Cardiac muscle cell (in vitro differentiated cells and primary cell): Measurements from ENCODE around the gene SSBP2. TPM values are rescaled to one million over a fixed set of nuclear protein-coding genes. Genes with fewer than 3 reads are reported as not detected.

Experiments used
- DNase-seq, 2 donors: peaks; one replicate each; pipeline versions ENCODE4 v3.0.0 to v3.0.0-alpha.2; 2010 to 2017; ENCODE audit warnings: low read depth in 1 of 2, low spot score in 1 of 2
- H3K27ac ChIP-seq: fragments of 200-600 bp; sonication (generic); 2 replicates; pipeline ENCODE4 v1.5.1; 2016
- H3K27me3 ChIP-seq: fragments of 200-600 bp; sonication (generic); 2 replicates; pipeline ENCODE4 v1.6.0; 2016; ENCODE audit warnings: control low read depth
- H3K36me3 ChIP-seq: fragments of 200-600 bp; sonication (generic); 2 replicates; pipeline ENCODE4 v1.5.1; 2016; ENCODE audit warnings: control low read depth
- H3K4me1 ChIP-seq: fragments of 200-600 bp; sonication (generic); 2 replicates; pipeline ENCODE4 v1.8.1; 2017; ENCODE audit warnings: low read depth, mild to moderate bottlenecking, mixed run types
- H3K4me3 ChIP-seq: fragments of 200-600 bp; sonication (generic); 2 replicates; pipeline ENCODE4 v1.5.1; 2016; ENCODE audit warnings: mild to moderate bottlenecking
- H3K9me3 ChIP-seq: fragments of 200-600 bp; sonication (generic); 2 replicates; pipeline ENCODE4 v1.5.1; 2017; ENCODE audit warnings: low read depth, mild to moderate bottlenecking, control low read depth
- CTCF ChIP-seq: IDR thresholded peaks from 2 replicates; pipeline ENCODE4 v1.5.1; 2012; ENCODE audit warnings: low read depth, mild to moderate bottlenecking, low read length
- polyA plus RNA-seq: library from polyadenylated mRNA; unstranded; fragments of >200 nt; fragmentation: Nextera tagmentation; extraction: Ambion mirVana; gene quantifications from 2 replicates; pipeline ENCODE4 v1.2.1, GENCODE V29; 2016
- total RNA-seq: library from RNA; depleted of rRNA; stranded (reverse); fragments of >200 nt; gene quantifications from 2 replicates; pipeline ENCODE4 v1.2.3, GENCODE V29; 2016

The SSBP2 gene
- total and polyA plus RNA-seq, 2 experiments from 2014 or later: 117 to 174 TPM

GRCh38 chr5:81537905-81538547, 212.9 kb downstream of the SSBP2 start:
- no peaks in the 10 kb centered on the region for H3K9me3 ChIP-seq
- no peak for DNase-seq
- no peaks in the 10 kb centered on the region for H3K36me3 ChIP-seq
- no peak overlapping the region for H3K27ac ChIP-seq
- H3K27me3 ChIP-seq: no peaks in the 10 kb centered on the region
- H3K4me3 ChIP-seq: no peak overlapping the region
- TF ChIP-seq CTCF: no peak
- peaks cover 8% of the 10 kb centered on the region for H3K4me1 ChIP-seq

GRCh38 chr5:81534441-81534840, 216.5 kb downstream of the SSBP2 start:
- Histone ChIP-seq H3K36me3 (no peaks in the 10 kb centered on the region), H3K27me3 (no peaks in the 10 kb centered on the region), H3K9me3 (no peaks in the 10 kb centered on the region), H3K27ac (peak overlapping the region; percentile 83), H3K4me3 (no peak overlapping the region), H3K4me1 (peaks cover 11% of the 10 kb centered on the region)
- DNase-seq: peak in 1 of 2 donors; percentile 74
- no peak for TF ChIP-seq CTCF

GRCh38 chr5:81533629-81534405, 217.1 kb downstream of the SSBP2 start:
- peak in 1 of 2 donors; percentile 55 for DNase-seq
- peaks cover 11% of the 10 kb centered on the region for H3K4me1 ChIP-seq
- peak overlapping the region; percentile 83 for H3K27ac ChIP-seq
- no peaks in the 10 kb centered on the region for H3K27me3 ChIP-seq
- H3K9me3 ChIP-seq: no peaks in the 10 kb centered on the region
- no peak for TF ChIP-seq CTCF
- no peak overlapping the region for H3K4me3 ChIP-seq
- no peaks in the 10 kb centered on the region for H3K36me3 ChIP-seq

- no peak for DNase-seq
- H3K27me3 ChIP-seq: no peaks in the 10 kb centered on the region
- H3K27ac ChIP-seq: no peak overlapping the region
- H3K36me3 ChIP-seq: no peaks in the 10 kb centered on the region
- TF ChIP-seq CTCF: no peak
- no peak overlapping the region for H3K4me3 ChIP-seq
- peaks cover 11% of the 10 kb centered on the region for H3K4me1 ChIP-seq
- no peaks in the 10 kb centered on the region for H3K9me3 ChIP-seq
These were observed 220.0 kb downstream of the SSBP2 start for GRCh38 chr5:81530919-81531318.

- no peak overlapping the region for H3K27ac ChIP-seq
- H3K9me3 ChIP-seq: no peaks in the 10 kb centered on the region
- H3K4me1 ChIP-seq: peaks cover 14% of the 10 kb centered on the region
- TF ChIP-seq CTCF: no peak
- peak in 1 of 2 donors; percentile 20 for DNase-seq
- H3K4me3 ChIP-seq: no peak overlapping the region
- no peaks in the 10 kb centered on the region for H3K27me3 ChIP-seq
- no peaks in the 10 kb centered on the region for H3K36me3 ChIP-seq
These were observed 225.2 kb downstream of the SSBP2 start for GRCh38 chr5:81525690-81526089.
